Spinal cord (tissue), 10 donors: ENCODE results near the gene LASP1. TPM values are rescaled to one million over a fixed set of nuclear protein-coding genes. Genes with fewer than 3 reads are reported as not detected.

ENCODE experiments used
- DNase-seq, 6 donors: peaks; one replicate each; pipeline versions ENCODE4 v3.0.0 to v3.0.0-alpha.2; 2013 to 2015; ENCODE audit warnings: low spot score in 6 of 6, low read depth in 4 of 6
- H3K27ac ChIP-seq: one replicate; pipeline ENCODE4 v1.5.1; 2013; ENCODE audit warnings: low read depth, low read length, control low read depth
- H3K27me3 ChIP-seq: one replicate; pipeline ENCODE4 v1.6.1; 2013; ENCODE audit warnings: low read length; ENCODE audit not compliant: control insufficient read depth, insufficient read depth
- H3K36me3 ChIP-seq: one replicate; pipeline ENCODE4 v1.6.1; 2013; ENCODE audit warnings: low read length; ENCODE audit not compliant: control insufficient read depth, insufficient read depth
- H3K4me1 ChIP-seq: one replicate; pipeline ENCODE4 v1.6.1; 2013; ENCODE audit warnings: low read length; ENCODE audit not compliant: control insufficient read depth, insufficient read depth
- H3K4me3 ChIP-seq: one replicate; pipeline ENCODE4 v1.5.1; 2013; ENCODE audit warnings: low read depth, low read length, control low read depth
- H3K9me3 ChIP-seq: one replicate; pipeline ENCODE4 v1.6.1; 2013; ENCODE audit warnings: low read length; ENCODE audit not compliant: control insufficient read depth, insufficient read depth
- WGBS: methylation state at CpG from one replicate; pipeline ENCODE4 v1.1.5; 2013; ENCODE audit warnings: missing lambda C conversion rate; ENCODE audit not compliant: insufficient coverage; 5-methylcytosine and 5-hydroxymethylcytosine counted together
- polyA plus RNA-seq, 2 donors: library from polyadenylated mRNA; unstranded; fragments of 120-200 nt; gene quantifications; one replicate each; pipeline ENCODE4 v1.2.1, GENCODE V29; 2013; ENCODE audit not compliant: insufficient read length in 2 of 2
- total RNA-seq, 2 donors: library from RNA; depleted of rRNA in 1 of 2; stranded (reverse); fragments of 120-200 nt in 1 of 2; fragments of >200 nt in 1 of 2; gene quantifications; one replicate each; pipeline versions ENCODE4 v1.2.3 to v1.2.4, GENCODE V29; 2013 to 2014
- donor health status: healthy.

The LASP1 gene
- total and polyA plus RNA-seq, 4 donors: 41.2 to 125 (median 93.9) TPM

- Histone ChIP-seq H3K36me3 (peaks cover 90% of the 10 kb centered on the region), H3K27me3 (no peaks in the 10 kb centered on the region), H3K4me1 (peaks cover 10% of the 10 kb centered on the region), H3K9me3 (no peaks in the 10 kb centered on the region), H3K27ac (no peak overlapping the region), H3K4me3 (no peak overlapping the region)
- 95% methylated on average over 5 of the region's 7 CpGs for WGBS
- no peak for DNase-seq
These were observed 45.8 kb downstream of the LASP1 start for GRCh38 chr17:38915639-38915995.

GRCh38 chr17:38916771-38917170 lies 46.9 kb downstream of the LASP1 start:
- DNase-seq: no peak
- Histone ChIP-seq H3K27me3 (no peaks in the 10 kb centered on the region), H3K4me3 (no peak overlapping the region), H3K36me3 (peaks cover 84% of the 10 kb centered on the region), H3K4me1 (peaks cover 12% of the 10 kb centered on the region), H3K27ac (no peak overlapping the region), H3K9me3 (no peaks in the 10 kb centered on the region)
- 92% methylated on average over 8 of the region's 8 CpGs for WGBS

- peaks cover 14% of the 10 kb centered on the region for H3K4me1 ChIP-seq
- H3K36me3 ChIP-seq: peaks cover 80% of the 10 kb centered on the region
- no peaks in the 10 kb centered on the region for H3K9me3 ChIP-seq
- DNase-seq: no peak
- WGBS: 100% methylated on average over 2 of the region's 3 CpGs
- H3K27me3 ChIP-seq: no peaks in the 10 kb centered on the region
- no peak overlapping the region for H3K27ac ChIP-seq
- H3K4me3 ChIP-seq: no peak overlapping the region
These were observed 47.4 kb downstream of the LASP1 start for GRCh38 chr17:38917259-38917658.

GRCh38 chr17:38918129-38918913 lies 48.5 kb downstream of the LASP1 start:
- no peaks in the 10 kb centered on the region for H3K9me3 ChIP-seq
- 48% methylated on average over 37 of the region's 37 CpGs for WGBS
- H3K36me3 ChIP-seq: peaks cover 71% of the 10 kb centered on the region
- no peak overlapping the region for H3K27ac ChIP-seq
- no peak overlapping the region for H3K4me3 ChIP-seq
- H3K27me3 ChIP-seq: no peaks in the 10 kb centered on the region
- no peak for DNase-seq
- peaks cover 18% of the 10 kb centered on the region for H3K4me1 ChIP-seq

GRCh38 chr17:38918916-38919315 lies 49.1 kb downstream of the LASP1 start:
- H3K36me3 ChIP-seq: peaks cover 65% of the 10 kb centered on the region
- H3K9me3 ChIP-seq: no peaks in the 10 kb centered on the region
- H3K27ac ChIP-seq: no peak overlapping the region
- WGBS: 96% methylated on average over 4 of the region's 5 CpGs
- no peaks in the 10 kb centered on the region for H3K27me3 ChIP-seq
- no peak overlapping the region for H3K4me3 ChIP-seq
- DNase-seq: no peak
- H3K4me1 ChIP-seq: peaks cover 19% of the 10 kb centered on the region

- H3K4me1 ChIP-seq: peaks cover 19% of the 10 kb centered on the region
- H3K9me3 ChIP-seq: no peaks in the 10 kb centered on the region
- H3K27ac ChIP-seq: no peak overlapping the region
- H3K4me3 ChIP-seq: no peak overlapping the region
- H3K27me3 ChIP-seq: no peaks in the 10 kb centered on the region
- 96% methylated on average over 14 of the region's 16 CpGs for WGBS
- H3K36me3 ChIP-seq: peaks cover 59% of the 10 kb centered on the region
- no peak for DNase-seq
These were observed 49.6 kb downstream of the LASP1 start for GRCh38 chr17:38919316-38920078.

- 89% methylated on average over 3 of the region's 9 CpGs for WGBS
- DNase-seq: no peak
- Histone ChIP-seq H3K36me3 (peaks cover 48% of the 10 kb centered on the region), H3K27me3 (no peaks in the 10 kb centered on the region), H3K27ac (no peak overlapping the region), H3K9me3 (no peaks in the 10 kb centered on the region), H3K4me1 (peaks cover 29% of the 10 kb centered on the region), H3K4me3 (no peak overlapping the region)
These were observed 50.8 kb downstream of the LASP1 start for GRCh38 chr17:38920374-38921291.

- Histone ChIP-seq H3K27ac (no peak overlapping the region), H3K36me3 (peaks cover 36% of the 10 kb centered on the region), H3K4me1 (peaks cover 33% of the 10 kb centered on the region), H3K9me3 (no peaks in the 10 kb centered on the region), H3K4me3 (no peak overlapping the region), H3K27me3 (no peaks in the 10 kb centered on the region)
- 74% methylated on average over 11 of the region's 13 CpGs for WGBS
- DNase-seq: peak in 1 of 6 donors; percentile 8
These were observed 52.0 kb downstream of the LASP1 start for GRCh38 chr17:38921756-38922411.
